EL (cell line): ENCODE results near the gene CLIP1.

Source experiments
- DNase-seq: peaks from one replicate; pipeline ENCODE4 v3.0.0-alpha.2; 2016

Gene CLIP1

DNA sequence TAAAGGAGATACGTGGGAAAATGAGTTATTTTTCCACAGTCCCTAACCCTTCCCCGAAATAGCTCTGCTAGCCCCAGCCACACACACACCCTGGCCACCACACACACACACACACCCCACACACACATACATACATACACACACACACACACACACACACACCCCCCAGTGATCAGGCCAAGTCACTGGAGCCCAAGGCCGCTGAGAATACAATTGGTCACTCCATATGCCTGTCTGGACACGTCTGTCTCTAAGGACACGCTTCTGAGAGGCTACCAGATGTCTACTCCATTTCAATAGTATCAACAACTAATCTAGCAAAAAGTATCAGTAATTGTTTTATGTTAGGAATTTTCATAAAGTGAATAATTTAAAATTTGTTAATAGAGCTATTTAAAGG lies 183.6 kb downstream of the CLIP1 start:
- DNase-seq = no peak

DNA sequence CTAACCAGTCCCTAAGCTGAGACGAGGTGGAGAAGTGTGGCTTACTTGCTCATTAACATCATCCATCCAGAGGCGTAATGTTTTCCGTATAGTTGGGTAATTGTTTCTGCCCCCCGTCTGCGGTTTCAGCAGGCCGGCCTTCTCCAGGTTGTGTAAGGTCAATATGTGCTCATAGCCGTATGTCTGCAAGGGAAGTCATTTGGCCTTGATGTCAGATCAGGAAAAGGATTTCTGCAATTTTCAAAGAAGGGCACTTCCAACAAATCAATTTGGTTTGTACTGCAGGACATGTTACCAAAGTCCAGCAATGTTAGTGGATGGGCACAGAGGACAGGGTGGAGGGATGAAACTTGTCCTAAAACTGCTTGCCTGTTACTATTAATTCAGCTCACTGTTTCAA lies 186.7 kb downstream of the CLIP1 start:
- DNase-seq = no peak

DNA sequence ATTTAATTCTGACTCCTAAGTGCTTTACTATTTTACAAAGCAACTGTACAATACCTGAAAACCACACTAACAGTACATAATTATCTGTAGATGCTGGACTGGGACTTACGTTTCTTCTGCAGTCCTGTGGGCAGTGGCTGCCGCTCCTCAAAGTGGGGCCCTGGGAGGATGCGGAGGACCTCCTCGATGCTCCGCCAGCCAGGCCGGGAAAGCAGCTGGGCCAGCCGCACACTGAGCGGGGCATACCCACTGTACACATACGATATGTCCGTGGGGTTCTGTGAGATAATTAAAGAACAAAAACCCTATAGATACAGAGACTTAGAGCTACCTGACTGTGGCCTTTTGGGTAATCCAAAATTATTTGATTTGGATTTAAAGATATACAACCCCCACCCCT lies 189.8 kb downstream of the CLIP1 start:
- DNase-seq = no peak

DNA sequence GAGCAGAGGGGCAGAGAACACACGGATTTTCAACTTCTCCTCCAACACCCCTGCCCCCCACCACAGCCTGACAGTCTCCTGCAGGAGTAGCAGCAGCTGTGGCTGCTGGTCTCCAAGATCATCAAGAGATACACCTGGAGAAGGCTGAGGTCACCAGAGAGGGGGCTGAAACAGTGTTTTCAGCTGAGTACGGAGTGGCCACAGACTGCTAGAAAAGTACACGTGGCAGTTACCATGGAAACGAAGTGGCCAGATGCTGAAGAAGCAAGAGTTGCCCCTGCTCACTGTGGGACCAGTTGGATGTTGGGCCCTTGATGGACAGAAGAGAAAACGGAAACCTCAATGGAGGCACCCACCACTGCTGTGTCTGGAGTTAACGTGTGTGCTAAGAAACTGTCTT lies 191.7 kb downstream of the CLIP1 start:
- no peak for DNase-seq

DNA sequence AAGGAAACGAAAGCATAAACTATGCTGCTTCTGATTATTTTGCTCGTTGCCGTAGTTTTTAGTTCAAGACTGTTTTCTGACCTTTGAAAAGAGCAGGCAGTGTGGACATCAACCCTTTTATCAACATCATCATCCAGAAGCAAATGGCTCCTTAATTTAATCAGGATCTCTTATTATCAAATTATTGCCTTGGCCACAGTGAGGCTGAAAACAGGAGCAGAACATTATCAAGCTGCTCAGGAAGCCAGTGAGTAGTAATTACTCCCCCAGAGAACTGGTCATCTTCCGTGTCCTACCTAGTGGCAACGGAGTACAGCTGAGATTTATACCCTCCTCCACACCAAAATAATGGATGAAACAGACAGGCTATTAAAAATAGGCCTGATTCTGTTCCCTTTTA lies 194.4 kb downstream of the CLIP1 start:
- no peak for DNase-seq

DNA sequence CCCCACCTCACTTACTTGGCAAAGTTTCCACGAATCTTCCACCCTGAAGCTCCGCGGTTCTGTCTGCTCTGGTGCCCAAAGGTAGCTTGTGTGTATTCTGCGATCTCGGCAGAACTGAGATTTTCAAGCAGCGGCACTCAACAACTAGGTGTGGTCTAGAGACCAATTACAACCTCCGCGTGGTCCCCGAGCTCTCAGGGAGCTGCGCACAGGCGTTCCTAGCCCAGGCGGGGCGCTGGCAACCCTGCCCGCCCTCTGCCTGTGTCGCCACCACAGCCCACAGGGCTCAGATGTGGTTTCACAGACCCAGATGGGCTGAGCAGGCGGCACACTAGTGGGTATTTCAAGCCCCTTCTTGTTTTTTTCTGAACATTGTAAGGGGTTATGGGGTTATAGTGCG lies 195.1 kb downstream of the CLIP1 start:
- no peak for DNase-seq

DNA sequence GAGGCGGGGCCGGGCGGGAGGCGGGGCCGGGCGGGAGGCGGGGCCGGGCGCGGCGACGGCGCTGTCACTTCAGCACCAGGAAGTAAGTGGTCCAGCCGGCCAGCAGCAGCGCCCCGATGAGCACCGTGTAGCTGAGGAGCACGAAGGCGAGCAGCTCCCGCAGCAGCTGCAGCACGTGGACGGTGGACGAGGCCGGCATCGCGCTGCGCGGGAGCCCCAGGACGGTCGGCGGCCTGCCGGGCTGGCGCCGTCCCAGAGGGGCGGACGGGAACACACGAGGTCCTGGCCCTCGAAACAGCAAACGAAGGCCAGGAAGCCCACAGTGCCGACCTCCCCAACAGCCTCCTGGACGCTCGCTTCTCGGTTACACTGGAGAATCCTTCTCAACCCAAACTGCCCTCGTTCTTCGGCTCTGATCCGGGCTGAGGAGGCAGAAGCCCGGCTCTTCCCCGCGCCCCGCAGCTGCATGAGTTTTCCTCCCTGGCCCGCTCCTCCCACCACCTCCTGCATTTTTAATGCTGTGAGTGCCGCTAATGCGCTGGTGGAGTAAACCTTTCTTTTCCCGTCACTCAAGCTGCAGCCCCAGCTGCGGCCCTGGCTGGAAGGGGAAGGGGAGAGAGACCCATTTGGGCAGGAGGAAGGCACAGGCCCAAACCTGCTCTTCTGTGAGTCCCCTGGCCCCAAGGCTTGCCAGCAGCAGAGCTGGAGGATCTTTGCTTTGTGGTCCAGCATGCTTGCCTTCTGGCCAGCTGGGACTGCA lies 195.9 kb downstream of the CLIP1 start:
- DNase-seq = no peak

DNA sequence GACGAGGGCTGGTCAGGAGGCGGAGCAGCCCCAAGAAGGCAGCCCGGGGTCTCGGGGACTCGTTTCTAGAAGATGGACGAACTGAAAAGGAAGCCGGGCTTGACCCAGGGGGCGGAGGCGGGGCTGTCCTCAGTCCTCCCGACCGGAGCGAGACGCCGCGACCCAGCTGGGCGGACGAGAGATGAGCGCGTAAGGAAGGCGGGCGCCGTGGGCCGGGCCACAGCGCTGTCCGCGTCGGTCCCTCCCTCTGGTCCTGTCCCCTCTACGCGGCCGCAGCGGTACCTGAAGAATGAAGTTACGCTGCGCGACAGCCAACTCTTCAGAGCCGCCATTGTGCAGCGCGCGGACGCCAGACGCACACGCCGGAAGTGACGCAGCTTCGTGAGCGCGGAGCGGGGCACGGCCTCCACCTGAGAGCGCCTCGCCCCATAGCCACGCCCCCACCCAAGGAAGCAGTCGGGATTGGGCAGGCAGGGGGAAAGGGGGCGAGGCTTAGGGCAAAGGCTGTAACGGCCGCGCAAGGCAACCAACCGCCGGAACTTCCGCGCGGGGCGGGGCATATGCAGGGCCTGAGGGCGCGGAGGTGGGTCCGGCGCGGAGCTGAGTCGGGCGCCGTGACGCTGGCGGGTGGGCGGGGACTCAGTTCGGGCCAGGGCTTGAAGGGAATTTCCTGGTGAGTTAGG lies 196.6 kb downstream of the CLIP1 start, which contains the start of gene DIABLO:
TSS of gene DIABLO (minus strand) at position 370 of the 683 bp plus-strand sequence. CDS start at position 332, 38 bp downstream.
- DNase-seq = peak; percentile 99
